K562 (cell line): ENCODE data around the gene SASH3. TPM values are rescaled to one million over a fixed set of nuclear protein-coding genes. Genes with fewer than 3 reads are reported as not detected.

ENCODE experiments used
- CREB1 ChIP-seq, 2 experiments: sonication (generic) in 1 of 2; formaldehyde crosslinking in 1 of 2; IDR thresholded peaks; 2 replicates each; pipeline versions ENCODE4 v1.6.1 to v1.8.0; 2012 to 2022; ENCODE audit warnings: inconsistent platforms in 1 of 2, mild to moderate bottlenecking in 1 of 2, missing genetic modification reagents in 1 of 2, moderate library complexity in 1 of 2
- GTF2B ChIP-seq: IDR thresholded peaks from 2 replicates; pipeline ENCODE4 v1.6.1; 2011; ENCODE audit not compliant: insufficient read length; ENCODE audit errors: extremely low read depth
- HES1 ChIP-seq: fragments of 450-650 bp; IDR thresholded peaks from 2 replicates; pipeline ENCODE4 v1.6.1; 2016; ENCODE audit warnings: low read depth, mild to moderate bottlenecking, moderate library complexity
- KLF6 ChIP-seq: fragments of 250-450 bp; sonication (Bioruptor Pico); IDR thresholded peaks from 2 replicates; pipeline ENCODE4 v1.4.0; 2020; ENCODE audit warnings: mild to moderate bottlenecking, moderate library complexity, borderline replicate concordance
- POLR3A ChIP-seq: IDR thresholded peaks from 2 replicates; pipeline ENCODE4 v1.6.1; 2011; ENCODE audit warnings: borderline replicate concordance, mild to moderate bottlenecking, moderate library complexity; ENCODE audit not compliant: insufficient read length, insufficient read depth; ENCODE audit errors: extremely low read depth
- STAT5B ChIP-seq: fragments of 250-450 bp; sonication (Bioruptor Pico); IDR thresholded peaks from 2 replicates; pipeline ENCODE4 v1.8.0; 2021; ENCODE audit warnings: mild to moderate bottlenecking, inconsistent platforms
- VEZF1 ChIP-seq: fragments of 200-800 bp; sonication (Bioruptor generic); IDR thresholded peaks from 2 replicates; pipeline ENCODE4 v1.6.1; 2017; ENCODE audit warnings: missing genetic modification characterization, missing compliant biosample characterization
- ZZZ3 ChIP-seq: fragments of 450-650 bp; IDR thresholded peaks from 2 replicates; pipeline ENCODE4 v1.6.1; 2016; ENCODE audit warnings: antibody characterized with exemption, mild to moderate bottlenecking, moderate library complexity
- polyA plus RNA-seq, 8 experiments: library from polyadenylated mRNA; depleted of rRNA in 4 of 8; stranded (reverse) in 5 of 8; unstranded in 3 of 8; fragments of >200 nt; fragmentation: Nextera tagmentation in 2 of 8; fragmentation: Illumina TruSeq in 1 of 8; extraction: Ambion mirVana in 2 of 8; extraction: Trizol in 1 of 8; gene quantifications; 2 replicates each; pipeline versions ENCODE4 v1.2.1 to v1.2.3, GENCODE V29; 2011 to 2014; ENCODE audit warnings: inconsistent platforms in 1 of 8, missing spikeins in 1 of 8
- total RNA-seq, 7 experiments: library from RNA; depleted of rRNA in 6 of 7; stranded (reverse); fragments of >200 nt in 6 of 7; fragmentation: Illumina TruSeq in 2 of 7; extraction: Trizol in 2 of 7; gene quantifications; 2 replicates each; pipeline versions ENCODE4 v1.2.1 to v1.2.3, GENCODE V29; 2011 to 2021; ENCODE audit warnings: low replicate concordance in 1 of 7

The SASH3 gene
- total and polyA plus RNA-seq, 9 of the 15 experiments (the other 6 are each of a cell fraction or from before 2014, with no cell fraction given): 0.03 to 0.72 (median 0.08) TPM

GRCh38 chrX:129791336-129791735, 11.6 kb downstream of the SASH3 start (continued):
- no peak for TF ChIP-seq GTF2B
- no peak for TF ChIP-seq STAT5B
- TF ChIP-seq POLR3A: no peak
- no peak for TF ChIP-seq VEZF1 (CRISPR knock-in tag)
- no peak for TF ChIP-seq HES1
- TF ChIP-seq KLF6 (CRISPR knock-in tag): no peak
- TF ChIP-seq ZZZ3: no peak
- no peak for TF ChIP-seq CREB1 (IDR thresholded peaks at IDR 0.05)
- no peak for TF ChIP-seq CREB1 (CRISPR knock-in tag; IDR thresholded peaks at IDR 0.05)
- TF ChIP-seq, all 486 proteins: peak for 0
